Heart left ventricle (tissue), 13 donors: ENCODE results near the gene ABCA12.

ENCODE experiments used
- POLR2A ChIP-seq, 2 donors: fragments of 450-650 bp; IDR thresholded peaks; one replicate each; pipeline ENCODE4 v1.6.1; 2017; ENCODE audit warnings: antibody characterized with exemption in 2 of 2, mild to moderate bottlenecking in 2 of 2, moderate library complexity in 2 of 2
- TF ChIP-seq, protein P1 (sequence below), 12 donors: fragments of 200-600 bp; sonication (generic) in 4 of 12; IDR thresholded peaks; one replicate each; pipeline versions ENCODE4 v1.5.0 to v1.8.0; 2018 to 2022; ENCODE audit warnings: antibody characterized with exemption in 12 of 12, mild to moderate bottlenecking in 5 of 12
- donor health status: ischemic (EF 13 %, LVEDD 7.1; RV severe dilation, severe dysfunction).
- donor health status: DM: no; HTN: yes; CAD: no.
- donor health status: DM: no; HTN: no; CAD: no.
- donor health status: ischemic (EF 25% LVEDD 6.9; RV normal size, moderate dysfunction).
- donor health status: ischemic (EF 25% LVEDD 5.7; RV mildly dilated, moderate dysfunction).
- donor health status: ischemic (EF 35%, LVEDD 5.7; RV mildly dilated, moderate dysfunction).
- donor health status: nonischemic (EF 11% LVEDD 7.7; RV severe dilation, severe dysfunction).
- donor health status: DM: yes; HTN: yes; CAD: no.
- donor health status: PGD.
- donor health status: ischemic (EF 29% LVEDD 5.4; RV normal size, mild dysfunction).
- donor health status: nonischemic (EF 23%, LVEDD 6.1; RV moderate dilation, normal function).

DNA sequence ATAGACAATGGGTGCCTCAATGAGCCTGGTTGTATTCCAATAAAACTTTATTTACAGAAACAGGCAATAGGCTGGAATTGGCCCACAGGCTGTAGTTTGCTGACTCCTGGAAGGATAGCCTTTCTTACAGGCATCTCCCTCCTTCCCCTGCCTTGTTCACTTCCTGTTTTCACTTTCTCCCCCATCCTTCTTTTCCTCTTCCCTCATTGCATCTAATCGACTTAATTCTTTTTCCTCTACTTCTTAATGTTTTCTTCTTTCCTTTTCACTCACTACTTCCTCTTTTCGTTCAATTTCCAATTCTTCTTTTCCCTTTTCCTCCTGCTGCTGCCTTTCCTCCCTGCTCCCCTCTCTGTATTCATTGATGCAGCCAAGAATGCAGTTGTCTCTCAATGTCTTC, 70.0 kb downstream of the ABCA12 start:
- TF ChIP-seq, protein P1, sequence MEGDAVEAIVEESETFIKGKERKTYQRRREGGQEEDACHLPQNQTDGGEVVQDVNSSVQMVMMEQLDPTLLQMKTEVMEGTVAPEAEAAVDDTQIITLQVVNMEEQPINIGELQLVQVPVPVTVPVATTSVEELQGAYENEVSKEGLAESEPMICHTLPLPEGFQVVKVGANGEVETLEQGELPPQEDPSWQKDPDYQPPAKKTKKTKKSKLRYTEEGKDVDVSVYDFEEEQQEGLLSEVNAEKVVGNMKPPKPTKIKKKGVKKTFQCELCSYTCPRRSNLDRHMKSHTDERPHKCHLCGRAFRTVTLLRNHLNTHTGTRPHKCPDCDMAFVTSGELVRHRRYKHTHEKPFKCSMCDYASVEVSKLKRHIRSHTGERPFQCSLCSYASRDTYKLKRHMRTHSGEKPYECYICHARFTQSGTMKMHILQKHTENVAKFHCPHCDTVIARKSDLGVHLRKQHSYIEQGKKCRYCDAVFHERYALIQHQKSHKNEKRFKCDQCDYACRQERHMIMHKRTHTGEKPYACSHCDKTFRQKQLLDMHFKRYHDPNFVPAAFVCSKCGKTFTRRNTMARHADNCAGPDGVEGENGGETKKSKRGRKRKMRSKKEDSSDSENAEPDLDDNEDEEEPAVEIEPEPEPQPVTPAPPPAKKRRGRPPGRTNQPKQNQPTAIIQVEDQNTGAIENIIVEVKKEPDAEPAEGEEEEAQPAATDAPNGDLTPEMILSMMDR (IDR thresholded peaks at IDR 0.05) = no peak
- no peak for TF ChIP-seq POLR2A (IDR thresholded peaks at IDR 0.05)
